NCI-H345 (cell line): ENCODE measurements around the gene TTC9B.

Source experiments
- DNase-seq: peaks from one replicate; lab custom pipeline; 2025; lab: John Stamatoyannopoulos, UW

The TTC9B gene

GRCh38 chr19:40217934-40218890, at the start of gene TTC9B:
Gene TTC9B (minus strand): TSS chr19:40218384. CDS start chr19:40218381, 3 bp downstream.
- peak; percentile 64 for DNase-seq

GRCh38 chr19:40267601-40267997, 49.4 kb upstream of the TTC9B start:
- DNase-seq = no peak

GRCh38 chr19:40266912-40267600, 48.9 kb upstream of the TTC9B start:
- DNase-seq = no peak

GRCh38 chr19:40266119-40266518, 47.9 kb upstream of the TTC9B start:
- DNase-seq = peak; percentile 87

GRCh38 chr19:40265763-40266099, 47.5 kb upstream of the TTC9B start:
- DNase-seq = no peak

GRCh38 chr19:40265055-40265762, 47.0 kb upstream of the TTC9B start:
- no peak for DNase-seq

GRCh38 chr19:40264314-40265054, 46.3 kb upstream of the TTC9B start:
- DNase-seq = no peak

- no peak for DNase-seq
These were observed 45.5 kb upstream of the TTC9B start for GRCh38 chr19:40263440-40264313.

GRCh38 chr19:40262422-40262821, 44.2 kb upstream of the TTC9B start:
- DNase-seq = peak; percentile 41

- no peak for DNase-seq
These were observed 43.4 kb upstream of the TTC9B start for GRCh38 chr19:40261631-40262030.

GRCh38 chr19:40257096-40257517, 38.9 kb upstream of the TTC9B start:
- DNase-seq = no peak

- no peak for DNase-seq
These were observed 38.3 kb upstream of the TTC9B start for GRCh38 chr19:40256512-40256911.

- DNase-seq = no peak
These were observed 37.5 kb upstream of the TTC9B start for GRCh38 chr19:40255619-40256166.

- DNase-seq = no peak
These were observed 36.7 kb upstream of the TTC9B start for GRCh38 chr19:40254714-40255418.

- DNase-seq = no peak
These were observed 35.5 kb upstream of the TTC9B start for GRCh38 chr19:40253611-40254092.

- no peak for DNase-seq
These were observed 34.2 kb upstream of the TTC9B start for GRCh38 chr19:40252395-40252794.

GRCh38 chr19:40251991-40252390, 33.8 kb upstream of the TTC9B start:
- no peak for DNase-seq

GRCh38 chr19:40251244-40251643, 33.1 kb upstream of the TTC9B start:
- DNase-seq = no peak

GRCh38 chr19:40249781-40250180, 31.6 kb upstream of the TTC9B start:
- no peak for DNase-seq

GRCh38 chr19:40249201-40249600, 31.0 kb upstream of the TTC9B start:
- no peak for DNase-seq
